HCT116 (cell line): Measurements from ENCODE around the gene CNR2. TPM values are rescaled to one million over a fixed set of nuclear protein-coding genes. Genes with fewer than 3 reads are reported as not detected.

Source experiments
- ATAC-seq: fragments of 200-7000 bp; cut with Tn5 transposase; 2 replicates; pipeline ENCODE4 v1.9.1; 2020; ENCODE audit warnings: mild to moderate bottlenecking, moderate library complexity
- BruUV-seq: library from RNA; stranded (reverse); fragments of 400-500 nt; replicated peaks from 2 replicates; lab custom pipeline; 2021; lab: Mats Ljungman, UMichigan
- CTCF ChIA-PET: fragments of 300-600 bp; sonication (Branson Sonifier 250); formaldehyde crosslinking; loops from one replicate; lab custom pipeline; 2021; ENCODE audit warnings: antibody characterized with exemption; lab: Charles Lee
- POLR2A ChIA-PET: fragments of 300-600, 350-600 bp; sonication (Branson Sonifier 250); formaldehyde crosslinking; loops from one replicate; lab custom pipeline; 2021; ENCODE audit warnings: antibody characterized with exemption; lab: Charles Lee
- RAD21 ChIA-PET, 2 experiments: fragments of 300-600 bp; sonication (Branson Sonifier 250); formaldehyde crosslinking; loops; one replicate each; lab custom pipeline; 2023; ENCODE audit warnings: low total read pairs in 2 of 2; ENCODE audit not compliant: uncharacterized antibody in 2 of 2, unreplicated experiment in 2 of 2, low non-redundant PET in 1 of 2; lab: Charles Lee
- DNase-seq: peaks from one replicate; pipeline ENCODE4 v3.0.0-alpha.2; 2010; ENCODE audit warnings: low read depth, low spot score
- H2AFZ ChIP-seq: fragments of 200-600 bp; shearing (Covaris generic), sonication (generic); 2 replicates; pipeline ENCODE4 v1.6.1; 2017; ENCODE audit warnings: low read depth, mixed run types, mixed read lengths, antibody characterized with exemption, low read length; ENCODE audit not compliant: poor library complexity, severe bottlenecking
- H3K27ac ChIP-seq: 2 replicates; pipeline ENCODE4 v1.5.1; 2012; ENCODE audit warnings: low read depth, low read length
- H3K27me3 ChIP-seq: fragments of 200-600 bp; sonication (generic); 2 replicates; pipeline ENCODE4 v1.6.1; 2016; ENCODE audit warnings: mixed run types, low read length, mixed read lengths; ENCODE audit not compliant: insufficient read depth
- H3K36me3 ChIP-seq, 2 experiments: fragments of 200-500 bp in 1 of 2; fragments of 200-600 bp in 1 of 2; sonication (Bioruptor generic) in 1 of 2; sonication (generic) in 1 of 2; 2 replicates each; pipeline versions ENCODE4 v1.5.1 to v1.6.1; 2014 to 2016; ENCODE audit warnings: low read length in 2 of 2, inconsistent platforms in 1 of 2, mixed read lengths in 1 of 2, mixed run types in 1 of 2; ENCODE audit not compliant: insufficient read depth in 2 of 2, control insufficient read depth in 1 of 2
- H3K4me1 ChIP-seq, 2 experiments: fragments of 200-600 bp in 1 of 2; sonication (generic) in 1 of 2; 2 replicates each; pipeline versions ENCODE4 v1.5.1 to v1.6.1; 2012 to 2017; ENCODE audit warnings: low read length in 2 of 2, inconsistent platforms in 1 of 2, mild to moderate bottlenecking in 1 of 2, mixed read lengths in 1 of 2, mixed run types in 1 of 2, moderate library complexity in 1 of 2; ENCODE audit not compliant: insufficient read depth in 2 of 2, control insufficient read depth in 1 of 2
- H3K4me2 ChIP-seq: fragments of 200-600 bp; sonication (generic); 2 replicates; pipeline ENCODE4 v1.6.1; 2017; ENCODE audit warnings: mixed run types, low read length, mixed read lengths
- H3K4me3 ChIP-seq, 2 experiments: fragments of 200-600 bp in 1 of 2; sonication (generic) in 1 of 2; replicated peaks in 1 of 2; 2 replicates each; pipeline ENCODE4 v1.5.1; 2011 to 2016; ENCODE audit warnings: low read length in 2 of 2, control low read depth in 1 of 2, low read depth in 1 of 2, mild to moderate bottlenecking in 1 of 2, mixed read lengths in 1 of 2, mixed run types in 1 of 2
- H3K79me2 ChIP-seq: fragments of 200-600 bp; sonication (generic); 2 replicates; pipeline ENCODE4 v1.6.1; 2017; ENCODE audit warnings: mild to moderate bottlenecking, mixed run types, low read length, moderate library complexity, mixed read lengths; ENCODE audit not compliant: insufficient read depth
- H3K9ac ChIP-seq: fragments of 200-600 bp; sonication (generic); 2 replicates; pipeline ENCODE4 v1.6.1; 2016; ENCODE audit warnings: low read length, mixed read lengths
- H3K9me2 ChIP-seq: fragments of 200-600 bp; sonication (generic), shearing (Covaris generic); 2 replicates; pipeline ENCODE4 v1.6.1; 2017; ENCODE audit warnings: mixed run types, mild to moderate bottlenecking, moderate library complexity; ENCODE audit not compliant: insufficient read depth
- H3K9me3 ChIP-seq, 2 experiments: fragments of 200-500 bp in 1 of 2; fragments of 200-600 bp in 1 of 2; sonication (Bioruptor generic) in 1 of 2; sonication (generic) in 1 of 2; 2 replicates each; pipeline ENCODE4 v1.6.1; 2014 to 2017; ENCODE audit warnings: low read length in 2 of 2, mixed read lengths in 2 of 2, inconsistent platforms in 1 of 2, low read depth in 1 of 2, mild to moderate bottlenecking in 1 of 2, mixed run types in 1 of 2, moderate library complexity in 1 of 2; ENCODE audit not compliant: control insufficient read depth in 1 of 2, insufficient read depth in 1 of 2
- H4K20me1 ChIP-seq: fragments of 200-600 bp; sonication (generic), shearing (Covaris generic); 2 replicates; pipeline ENCODE4 v1.6.1; 2017; ENCODE audit warnings: mixed run types, mild to moderate bottlenecking, moderate library complexity; ENCODE audit not compliant: insufficient read depth
- ELF1 ChIP-seq: IDR thresholded peaks from 2 replicates; pipeline ENCODE4 v1.6.1; 2012; ENCODE audit warnings: low read depth, borderline replicate concordance
- EZH2 ChIP-seq: fragments of 200-600 bp; sonication (generic); IDR thresholded peaks from 2 replicates; pipeline ENCODE4 v1.6.1; 2017; ENCODE audit warnings: antibody characterized with exemption, mixed run types
- EZH2phosphoT487 ChIP-seq: fragments of 200-600 bp; IDR thresholded peaks from 2 replicates; pipeline ENCODE4 v1.6.1; 2018; ENCODE audit warnings: antibody characterized with exemption, borderline replicate concordance
- FOSL1 ChIP-seq: IDR thresholded peaks from 2 replicates; pipeline ENCODE4 v1.6.1; 2012; ENCODE audit warnings: low read depth
- POLR2A ChIP-seq: IDR thresholded peaks from 2 replicates; pipeline ENCODE4 v1.7.0; 2011; ENCODE audit warnings: borderline replicate concordance; ENCODE audit not compliant: insufficient read depth, insufficient read length; ENCODE audit errors: extremely low read depth
- POLR2AphosphoS5 ChIP-seq: IDR thresholded peaks from 2 replicates; pipeline ENCODE4 v1.6.1; 2011; ENCODE audit warnings: mild to moderate bottlenecking, low read depth, low read length, moderate library complexity
- RAD21 ChIP-seq: IDR thresholded peaks from 2 replicates; pipeline ENCODE4 v1.6.1; 2012; ENCODE audit warnings: low read depth, mild to moderate bottlenecking
- SIN3A ChIP-seq: IDR thresholded peaks from 2 replicates; pipeline ENCODE4 v1.6.1; 2012; ENCODE audit warnings: low read depth
- SP1 ChIP-seq: IDR thresholded peaks from 2 replicates; pipeline ENCODE4 v1.6.1; 2012; ENCODE audit warnings: low read depth
- SRF ChIP-seq: IDR thresholded peaks from 2 replicates; pipeline ENCODE4 v1.6.1; 2012; ENCODE audit warnings: low read depth
- YY1 ChIP-seq: IDR thresholded peaks from 2 replicates; pipeline ENCODE4 v1.6.1; 2011; ENCODE audit warnings: low read length, low read depth, moderate library complexity, mild to moderate bottlenecking; ENCODE audit not compliant: insufficient replicate concordance; ENCODE audit errors: extremely low read depth
- ZFX ChIP-seq: fragments of 450-650 bp; IDR thresholded peaks from 2 replicates; pipeline ENCODE4 v1.6.1; 2017
- intact Hi-C: fragments of 100-400 bp; cut with micrococcal nuclease; formaldehyde crosslinking; loops from 2 replicates; pipeline ENCODE4 v1.10.0; 2022
- total RNA-seq: library from RNA; stranded (reverse); gene quantifications from one replicate; pipeline ENCODE4 v1.2.1, GENCODE V29; 2021; ENCODE audit not compliant: unreplicated experiment
- TF ChIP-seq, protein P1 (sequence below): IDR thresholded peaks from 2 replicates; pipeline ENCODE4 v1.6.1; 2012; ENCODE audit warnings: low read depth
- TF ChIP-seq, protein P2 (sequence below): IDR thresholded peaks from 2 replicates; pipeline ENCODE4 v1.6.1; 2012
- TF ChIP-seq, protein P3 (sequence below), 3 experiments: fragments of 200-600 bp in 1 of 3; sonication (generic) in 1 of 3; IDR thresholded peaks in 2 of 3; conservative IDR thresholded peaks in 1 of 3; 2 replicates each; pipeline ENCODE4 v1.5.1; 2012 to 2017; ENCODE audit warnings: low read depth in 2 of 3, low read length in 2 of 3, antibody characterized with exemption in 1 of 3, borderline replicate concordance in 1 of 3, control low read depth in 1 of 3, mild to moderate bottlenecking in 1 of 3, mixed read lengths in 1 of 3, mixed run types in 1 of 3, moderate library complexity in 1 of 3; ENCODE audit not compliant: insufficient read depth in 1 of 3

The CNR2 gene
- total RNA-seq, 1 experiment from 2014 or later = 0.05 TPM

DNA sequence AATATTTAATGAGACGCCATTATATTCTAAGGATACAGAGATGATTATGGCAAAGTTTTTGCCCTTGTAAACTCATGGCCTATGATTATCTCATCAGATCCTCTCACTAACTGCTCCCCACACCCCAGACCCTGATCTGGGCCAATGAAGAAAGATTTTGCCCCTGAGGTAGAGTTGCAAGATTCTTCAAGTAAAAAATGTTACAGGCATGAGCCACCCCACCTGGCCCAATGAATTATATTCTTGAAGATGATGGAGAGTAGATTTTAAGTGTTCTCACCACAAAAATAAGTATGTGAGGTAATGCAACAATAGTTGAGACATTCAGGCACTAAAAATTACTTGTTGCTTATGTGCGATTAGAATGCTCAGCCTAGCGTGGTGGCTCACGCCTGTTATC lies 1.8 kb upstream of the CNR2 start:
- DNase-seq = no peak
- no peak for ATAC-seq
- no peak overlapping the region for H2AFZ ChIP-seq
- BruUV-seq = no TSS peak
- TF ChIP-seq EZH2 (no peak), RAD21 (no peak), POLR2AphosphoS5 (no peak), SIN3A (no peak), POLR2A (no peak), ELF1 (no peak), SRF (no peak), ZFX (no peak), FOSL1 (no peak), EZH2phosphoT487 (no peak), YY1 (no peak), SP1 (no peak)
- TF ChIP-seq, protein P1, sequence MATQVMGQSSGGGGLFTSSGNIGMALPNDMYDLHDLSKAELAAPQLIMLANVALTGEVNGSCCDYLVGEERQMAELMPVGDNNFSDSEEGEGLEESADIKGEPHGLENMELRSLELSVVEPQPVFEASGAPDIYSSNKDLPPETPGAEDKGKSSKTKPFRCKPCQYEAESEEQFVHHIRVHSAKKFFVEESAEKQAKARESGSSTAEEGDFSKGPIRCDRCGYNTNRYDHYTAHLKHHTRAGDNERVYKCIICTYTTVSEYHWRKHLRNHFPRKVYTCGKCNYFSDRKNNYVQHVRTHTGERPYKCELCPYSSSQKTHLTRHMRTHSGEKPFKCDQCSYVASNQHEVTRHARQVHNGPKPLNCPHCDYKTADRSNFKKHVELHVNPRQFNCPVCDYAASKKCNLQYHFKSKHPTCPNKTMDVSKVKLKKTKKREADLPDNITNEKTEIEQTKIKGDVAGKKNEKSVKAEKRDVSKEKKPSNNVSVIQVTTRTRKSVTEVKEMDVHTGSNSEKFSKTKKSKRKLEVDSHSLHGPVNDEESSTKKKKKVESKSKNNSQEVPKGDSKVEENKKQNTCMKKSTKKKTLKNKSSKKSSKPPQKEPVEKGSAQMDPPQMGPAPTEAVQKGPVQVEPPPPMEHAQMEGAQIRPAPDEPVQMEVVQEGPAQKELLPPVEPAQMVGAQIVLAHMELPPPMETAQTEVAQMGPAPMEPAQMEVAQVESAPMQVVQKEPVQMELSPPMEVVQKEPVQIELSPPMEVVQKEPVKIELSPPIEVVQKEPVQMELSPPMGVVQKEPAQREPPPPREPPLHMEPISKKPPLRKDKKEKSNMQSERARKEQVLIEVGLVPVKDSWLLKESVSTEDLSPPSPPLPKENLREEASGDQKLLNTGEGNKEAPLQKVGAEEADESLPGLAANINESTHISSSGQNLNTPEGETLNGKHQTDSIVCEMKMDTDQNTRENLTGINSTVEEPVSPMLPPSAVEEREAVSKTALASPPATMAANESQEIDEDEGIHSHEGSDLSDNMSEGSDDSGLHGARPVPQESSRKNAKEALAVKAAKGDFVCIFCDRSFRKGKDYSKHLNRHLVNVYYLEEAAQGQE = no peak
- TF ChIP-seq, protein P2, sequence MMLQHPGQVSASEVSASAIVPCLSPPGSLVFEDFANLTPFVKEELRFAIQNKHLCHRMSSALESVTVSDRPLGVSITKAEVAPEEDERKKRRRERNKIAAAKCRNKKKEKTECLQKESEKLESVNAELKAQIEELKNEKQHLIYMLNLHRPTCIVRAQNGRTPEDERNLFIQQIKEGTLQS = no peak
- TF ChIP-seq, protein P3, sequence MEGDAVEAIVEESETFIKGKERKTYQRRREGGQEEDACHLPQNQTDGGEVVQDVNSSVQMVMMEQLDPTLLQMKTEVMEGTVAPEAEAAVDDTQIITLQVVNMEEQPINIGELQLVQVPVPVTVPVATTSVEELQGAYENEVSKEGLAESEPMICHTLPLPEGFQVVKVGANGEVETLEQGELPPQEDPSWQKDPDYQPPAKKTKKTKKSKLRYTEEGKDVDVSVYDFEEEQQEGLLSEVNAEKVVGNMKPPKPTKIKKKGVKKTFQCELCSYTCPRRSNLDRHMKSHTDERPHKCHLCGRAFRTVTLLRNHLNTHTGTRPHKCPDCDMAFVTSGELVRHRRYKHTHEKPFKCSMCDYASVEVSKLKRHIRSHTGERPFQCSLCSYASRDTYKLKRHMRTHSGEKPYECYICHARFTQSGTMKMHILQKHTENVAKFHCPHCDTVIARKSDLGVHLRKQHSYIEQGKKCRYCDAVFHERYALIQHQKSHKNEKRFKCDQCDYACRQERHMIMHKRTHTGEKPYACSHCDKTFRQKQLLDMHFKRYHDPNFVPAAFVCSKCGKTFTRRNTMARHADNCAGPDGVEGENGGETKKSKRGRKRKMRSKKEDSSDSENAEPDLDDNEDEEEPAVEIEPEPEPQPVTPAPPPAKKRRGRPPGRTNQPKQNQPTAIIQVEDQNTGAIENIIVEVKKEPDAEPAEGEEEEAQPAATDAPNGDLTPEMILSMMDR (IDR thresholded peaks at IDR 0.05 in 2 of 3, conservative IDR thresholded peaks at IDR 0.05 in 1 of 3; ENCODE audit: borderline replicate concordance in 1 of 3, insufficient read depth in 1 of 3, low read depth in 2 of 3, low read length in 2 of 3) = no peak
- ChIA-PET RAD21 (no interaction called here), CTCF (interaction anchor here (0.6 to 3.5 kb wide), 3 partner anchors 105 to 192 kb away, joined by 3 to 62 read pairs (median 21); no protein-coding TSS in a partner anchor), POLR2A (interaction anchor here (0.7 kb wide), 1 partner anchor 257 kb away, joined by 3 read pairs; no protein-coding TSS in a partner anchor)
- peaks cover 8 to 27% of the 10 kb centered on the region in 2 experiments for H3K4me1 ChIP-seq
- no peaks in the 10 kb centered on the region for H3K9me2 ChIP-seq
- no peaks in the 10 kb centered on the region for H3K36me3 ChIP-seq
- H4K20me1 ChIP-seq = no peaks in the 10 kb centered on the region
- intact Hi-C loops = loop anchor here (5.0 kb wide), 1 partner anchor 118 kb away; no protein-coding TSS in a partner anchor
- H3K9me3 ChIP-seq = no peaks in the 10 kb centered on the region
- H3K4me3 ChIP-seq = no peak overlapping the region
- H3K27me3 ChIP-seq = no peaks in the 10 kb centered on the region
- H3K27ac ChIP-seq = no peak overlapping the region
- H3K4me2 ChIP-seq = no peak overlapping the region
- no peak overlapping the region for H3K9ac ChIP-seq
- H3K79me2 ChIP-seq = no peaks in the 10 kb centered on the region
